Neuronal stem cell (in vitro differentiated cells): ENCODE results near the gene RASGRF1.

Experiments used
- DNase-seq: peaks from one replicate; pipeline ENCODE4 v3.0.0-alpha.2; 2013; ENCODE audit warnings: low spot score
- H2AFZ ChIP-seq: one replicate; pipeline ENCODE4 v1.6.1; 2013; ENCODE audit warnings: mild to moderate bottlenecking, low read length, inconsistent platforms
- H2AK5ac ChIP-seq: 2 replicates; pipeline ENCODE4 v1.6.1; 2013; ENCODE audit warnings: low read depth, mild to moderate bottlenecking, inconsistent platforms, low read length, moderate library complexity, mixed read lengths
- H2BK120ac ChIP-seq: 2 replicates; pipeline ENCODE4 v1.6.1; 2013; ENCODE audit warnings: low read depth, mild to moderate bottlenecking, inconsistent platforms, low read length, moderate library complexity, mixed read lengths
- H2BK12ac ChIP-seq: one replicate; pipeline ENCODE4 v1.6.1; 2013; ENCODE audit warnings: low read length, inconsistent platforms
- H2BK15ac ChIP-seq: 2 replicates; pipeline ENCODE4 v1.6.1; 2013; ENCODE audit warnings: mild to moderate bottlenecking, low read length, inconsistent platforms, mixed read lengths
- H2BK5ac ChIP-seq: one replicate; pipeline ENCODE4 v1.6.1; 2013; ENCODE audit warnings: inconsistent platforms, mild to moderate bottlenecking, low read length, moderate library complexity
- H3K14ac ChIP-seq: one replicate; pipeline ENCODE4 v1.6.1; 2013; ENCODE audit warnings: low read length, inconsistent platforms
- H3K18ac ChIP-seq: 2 replicates; pipeline ENCODE4 v1.6.1; 2013; ENCODE audit warnings: low read length, inconsistent platforms
- H3K23ac ChIP-seq: 2 replicates; pipeline ENCODE4 v1.6.1; 2013; ENCODE audit warnings: low read depth, mild to moderate bottlenecking, mixed read lengths, low read length, inconsistent platforms; ENCODE audit not compliant: poor library complexity
- H3K27ac ChIP-seq: replicated peaks from 3 replicates; pipeline ENCODE4 v1.5.1; 2013; ENCODE audit warnings: low read length, inconsistent platforms
- H3K27me3 ChIP-seq, 3 experiments: 2 replicates each; pipeline ENCODE4 v1.6.1; 2013; ENCODE audit warnings: low read length in 3 of 3, mild to moderate bottlenecking in 2 of 3, inconsistent platforms in 1 of 3, low read depth in 1 of 3, mixed read lengths in 1 of 3, moderate library complexity in 1 of 3; ENCODE audit not compliant: control insufficient read depth in 3 of 3, insufficient read depth in 3 of 3
- H3K36me3 ChIP-seq, 2 donors: replicated peaks in 1 of 2; 2 replicates each; pipeline ENCODE4 v1.6.1; 2013; ENCODE audit warnings: low read length in 2 of 2; ENCODE audit not compliant: control insufficient read depth in 2 of 2, insufficient read depth in 2 of 2
- H3K4ac ChIP-seq: 2 replicates; pipeline ENCODE4 v1.6.1; 2013; ENCODE audit warnings: inconsistent platforms, mild to moderate bottlenecking, low read length, moderate library complexity
- H3K4me1 ChIP-seq, 2 donors: 1 replicate in 1 of 2; 2 replicates in 1 of 2; pipeline ENCODE4 v1.6.1; 2013; ENCODE audit warnings: low read length in 2 of 2, low read depth in 1 of 2; ENCODE audit not compliant: control insufficient read depth in 2 of 2, insufficient read depth in 1 of 2
- H3K4me2 ChIP-seq: one replicate; pipeline ENCODE4 v1.6.1; 2013; ENCODE audit warnings: mild to moderate bottlenecking, low read length, inconsistent platforms; ENCODE audit not compliant: insufficient read depth, poor library complexity, severe bottlenecking
- H3K4me3 ChIP-seq, 2 donors: 2 replicates each; pipeline ENCODE4 v1.5.1; 2013; ENCODE audit warnings: low read length in 2 of 2, mild to moderate bottlenecking in 2 of 2, inconsistent platforms in 1 of 2, moderate library complexity in 1 of 2
- H3K79me1 ChIP-seq: one replicate; pipeline ENCODE4 v1.6.1; 2013; ENCODE audit warnings: low read depth, mild to moderate bottlenecking, inconsistent platforms, low read length, moderate library complexity
- H3K9ac ChIP-seq: one replicate; pipeline ENCODE4 v1.6.1; 2013; ENCODE audit warnings: mild to moderate bottlenecking, low read depth, low read length, inconsistent platforms; ENCODE audit not compliant: poor library complexity
- H3K9me3 ChIP-seq, 2 donors: replicated peaks in 1 of 2; 2 replicates each; pipeline versions ENCODE3 to v1.6.1; 2013; ENCODE audit warnings: low read length in 2 of 2, mild to moderate bottlenecking in 2 of 2, inconsistent platforms in 1 of 2, low read depth in 1 of 2, mixed read lengths in 1 of 2, moderate library complexity in 1 of 2; ENCODE audit not compliant: control insufficient read depth in 2 of 2, insufficient read depth in 1 of 2
- H4K8ac ChIP-seq: one replicate; pipeline ENCODE4 v1.6.1; 2013; ENCODE audit warnings: low read depth, mild to moderate bottlenecking, inconsistent platforms, low read length, moderate library complexity
- H4K91ac ChIP-seq: one replicate; pipeline ENCODE4 v1.6.1; 2013; ENCODE audit warnings: low read length, low read depth, mild to moderate bottlenecking, inconsistent platforms; ENCODE audit not compliant: poor library complexity
- WGBS, 2 donors: extraction: QIAGEN DNeasy Blood & Tissue Kit; methylation state at CpG; one replicate each; pipeline ENCODE4 v1.1.7; 2013; ENCODE audit warnings: missing lambda C conversion rate in 2 of 2, mixed read lengths in 1 of 2; ENCODE audit not compliant: insufficient read length in 2 of 2, insufficient replicate concordance in 1 of 2; ENCODE audit errors: extremely low coverage in 2 of 2; 5-methylcytosine and 5-hydroxymethylcytosine counted together

Gene RASGRF1

DNA sequence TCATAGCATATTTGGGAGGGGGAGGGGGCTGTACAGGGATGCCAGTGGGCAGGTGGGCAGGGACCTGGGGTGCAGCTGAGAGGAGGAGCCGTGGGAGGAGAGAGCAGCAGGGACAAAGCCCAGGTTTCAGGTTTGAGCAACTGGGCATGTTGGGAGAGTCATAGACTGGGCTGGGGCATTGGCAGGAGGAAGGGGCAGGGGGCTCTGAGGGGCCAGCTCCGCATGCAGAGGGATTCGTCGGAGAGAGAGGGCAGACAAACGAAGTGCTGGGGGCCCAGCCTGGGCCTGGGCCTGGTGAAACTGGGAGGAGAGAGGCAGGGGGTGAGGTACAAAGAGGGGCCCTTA lies 25.2 kb downstream of the RASGRF1 start:
- Histone ChIP-seq H3K4ac (no peak overlapping the region), H3K27me3 (peaks cover 0 to 43% (median 3%) of the 10 kb centered on the region in 3 experiments), H3K23ac (no peak overlapping the region), H3K4me1 (peaks cover 5 to 6% of the 10 kb centered on the region in 2 donors), H2AK5ac (no peak overlapping the region), H3K27ac (no peak overlapping the region), H2BK15ac (no peak overlapping the region), H3K4me2 (no peak overlapping the region), H3K79me1 (no peaks in the 10 kb centered on the region), H3K36me3 (no peaks in the 10 kb centered on the region), H3K14ac (no peak overlapping the region), H4K91ac (no peak overlapping the region), H2BK12ac (no peak overlapping the region), H3K9ac (no peak overlapping the region), H3K9me3 (no peaks in the 10 kb centered on the region), H3K18ac (peak overlapping the region; percentile 49), H4K8ac (no peak overlapping the region), H2BK120ac (no peak overlapping the region), H3K4me3 (no peak overlapping the region), H2BK5ac (no peak overlapping the region), H2AFZ (peak overlapping the region; percentile 7)
- no peak for DNase-seq
- no CpG with 5 or more reads among the region's 5 CpGs for WGBS, 2 donors

DNA sequence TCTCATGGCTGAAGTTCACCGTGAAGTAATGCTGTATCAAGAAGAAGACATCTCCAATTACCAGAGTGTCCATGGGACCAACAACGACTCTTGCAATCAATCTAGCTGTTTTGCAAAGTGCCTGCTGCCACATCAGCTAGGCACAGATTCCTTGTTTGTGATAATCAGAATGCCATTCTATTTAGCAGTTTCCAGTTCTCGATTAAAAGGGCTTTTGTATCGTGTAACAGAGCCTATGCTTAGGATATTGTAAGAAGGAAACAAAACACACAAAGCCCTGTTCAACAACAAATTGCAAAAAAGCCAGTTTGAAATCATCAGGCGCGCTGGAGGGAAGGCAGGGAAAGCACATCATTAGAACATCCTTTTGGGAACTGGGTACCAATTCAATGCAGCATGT lies 26.1 kb downstream of the RASGRF1 start:
- Histone ChIP-seq H2AFZ (no peak overlapping the region), H3K27ac (no peak overlapping the region), H2AK5ac (no peak overlapping the region), H3K18ac (no peak overlapping the region), H3K79me1 (no peaks in the 10 kb centered on the region), H4K8ac (no peak overlapping the region), H3K23ac (no peak overlapping the region), H3K4me2 (no peak overlapping the region), H3K14ac (no peak overlapping the region), H2BK15ac (no peak overlapping the region), H4K91ac (no peak overlapping the region), H3K9ac (no peak overlapping the region), H2BK12ac (no peak overlapping the region), H3K9me3 (no peaks in the 10 kb centered on the region), H3K4me3 (no peak overlapping the region), H2BK5ac (no peak overlapping the region), H3K4me1 (peaks cover 6 to 11% of the 10 kb centered on the region in 2 donors), H3K27me3 (peaks cover 0 to 44% (median 3%) of the 10 kb centered on the region in 3 experiments), H3K36me3 (no peaks in the 10 kb centered on the region), H3K4ac (no peak overlapping the region), H2BK120ac (no peak overlapping the region)
- DNase-seq, result no peak
- WGBS, 2 donors, result no CpG with 5 or more reads among the region's 6 CpGs

DNA sequence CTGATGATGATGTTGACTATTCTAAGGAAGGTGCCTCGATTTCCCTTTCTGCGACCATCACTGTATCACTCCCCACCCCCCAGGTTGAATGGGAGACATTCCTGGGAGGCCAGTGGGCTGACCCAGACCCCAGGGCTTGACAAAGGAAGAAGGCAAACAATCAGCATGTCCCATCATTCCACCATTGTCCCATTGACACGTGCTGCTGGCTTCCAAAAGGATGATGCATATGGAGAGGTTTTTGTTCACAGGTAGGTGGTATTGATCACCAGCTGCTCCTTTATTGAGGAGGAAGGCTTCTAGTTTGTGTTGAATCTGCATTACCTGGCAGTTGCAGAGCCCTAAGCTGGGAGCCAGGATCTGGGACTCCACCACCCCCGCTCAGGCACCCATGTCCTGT lies 30.4 kb downstream of the RASGRF1 start:
- no CpG with 5 or more reads among the region's 4 CpGs for WGBS, 2 donors
- H2AFZ ChIP-seq, result no peak overlapping the region
- H3K9ac ChIP-seq, result no peak overlapping the region
- no peak overlapping the region for H2AK5ac ChIP-seq
- no peak overlapping the region for H2BK5ac ChIP-seq
- no peak overlapping the region for H3K23ac ChIP-seq
- H3K4me2 ChIP-seq, result no peak overlapping the region
- peaks cover 0 to 12% of the 10 kb centered on the region in 2 donors for H3K4me1 ChIP-seq
- H3K79me1 ChIP-seq, result no peaks in the 10 kb centered on the region
- peaks cover 0 to 2% of the 10 kb centered on the region in 2 donors for H3K9me3 ChIP-seq
- H3K18ac ChIP-seq, result no peak overlapping the region
- H3K4ac ChIP-seq, result no peak overlapping the region
- H3K27ac ChIP-seq, result no peak overlapping the region
- DNase-seq, result no peak
- H3K36me3 ChIP-seq, result no peaks in the 10 kb centered on the region
- no peak overlapping the region for H3K4me3 ChIP-seq
- H3K27me3 ChIP-seq, result peaks cover 0 to 38% (median 6%) of the 10 kb centered on the region in 3 experiments
- no peak overlapping the region for H2BK12ac ChIP-seq
- H4K8ac ChIP-seq, result no peak overlapping the region
- H4K91ac ChIP-seq, result no peak overlapping the region
- H3K14ac ChIP-seq, result no peak overlapping the region
- no peak overlapping the region for H2BK120ac ChIP-seq
- H2BK15ac ChIP-seq, result no peak overlapping the region

DNA sequence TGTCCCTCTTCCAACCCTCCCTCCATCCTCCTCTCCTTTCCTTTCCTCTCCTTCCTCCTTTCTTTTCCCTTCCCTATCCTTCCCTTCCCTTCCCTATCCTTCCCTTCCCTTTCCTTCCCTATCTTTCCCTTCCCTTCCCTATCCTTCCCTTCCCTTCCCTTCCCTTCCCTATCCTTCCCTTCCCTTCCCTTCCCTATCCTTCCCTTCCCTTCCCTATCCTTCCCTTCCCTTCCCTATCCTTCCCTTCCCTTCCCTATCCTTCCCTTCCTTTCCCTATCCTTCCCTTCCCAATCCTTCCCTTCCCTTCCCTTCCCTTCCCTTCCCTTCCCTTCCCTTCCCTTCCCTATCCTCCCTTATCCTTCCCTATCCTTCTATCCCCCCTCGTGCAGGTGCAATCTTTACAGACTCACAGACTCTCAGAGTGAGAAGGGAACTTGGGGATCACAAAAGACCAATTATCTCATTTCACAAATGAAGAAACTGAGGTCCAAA lies 31.5 kb downstream of the RASGRF1 start:
- Histone ChIP-seq H3K27me3 (peaks cover 0 to 32% (median 6%) of the 10 kb centered on the region in 3 experiments), H4K8ac (no peak overlapping the region), H3K9ac (no peak overlapping the region), H3K14ac (no peak overlapping the region), H2AK5ac (no peak overlapping the region), H3K18ac (no peak overlapping the region), H2AFZ (no peak overlapping the region), H2BK12ac (no peak overlapping the region), H3K4me1 (peaks cover 0 to 12% of the 10 kb centered on the region in 2 donors), H3K36me3 (no peaks in the 10 kb centered on the region), H3K4me2 (no peak overlapping the region), H4K91ac (no peak overlapping the region), H3K9me3 (peaks cover 0 to 2% of the 10 kb centered on the region in 2 donors), H2BK5ac (no peak overlapping the region), H3K23ac (no peak overlapping the region), H3K4me3 (no peak overlapping the region), H3K79me1 (no peaks in the 10 kb centered on the region), H3K4ac (no peak overlapping the region), H2BK15ac (no peak overlapping the region), H3K27ac (no peak overlapping the region), H2BK120ac (no peak overlapping the region)
- WGBS, 2 donors, result no CpG with 5 or more reads among the region's 1 CpG
- no peak for DNase-seq
